Measurements from ENCODE around the gene SMARCD1.

SMARCD1 gene

DNA sequence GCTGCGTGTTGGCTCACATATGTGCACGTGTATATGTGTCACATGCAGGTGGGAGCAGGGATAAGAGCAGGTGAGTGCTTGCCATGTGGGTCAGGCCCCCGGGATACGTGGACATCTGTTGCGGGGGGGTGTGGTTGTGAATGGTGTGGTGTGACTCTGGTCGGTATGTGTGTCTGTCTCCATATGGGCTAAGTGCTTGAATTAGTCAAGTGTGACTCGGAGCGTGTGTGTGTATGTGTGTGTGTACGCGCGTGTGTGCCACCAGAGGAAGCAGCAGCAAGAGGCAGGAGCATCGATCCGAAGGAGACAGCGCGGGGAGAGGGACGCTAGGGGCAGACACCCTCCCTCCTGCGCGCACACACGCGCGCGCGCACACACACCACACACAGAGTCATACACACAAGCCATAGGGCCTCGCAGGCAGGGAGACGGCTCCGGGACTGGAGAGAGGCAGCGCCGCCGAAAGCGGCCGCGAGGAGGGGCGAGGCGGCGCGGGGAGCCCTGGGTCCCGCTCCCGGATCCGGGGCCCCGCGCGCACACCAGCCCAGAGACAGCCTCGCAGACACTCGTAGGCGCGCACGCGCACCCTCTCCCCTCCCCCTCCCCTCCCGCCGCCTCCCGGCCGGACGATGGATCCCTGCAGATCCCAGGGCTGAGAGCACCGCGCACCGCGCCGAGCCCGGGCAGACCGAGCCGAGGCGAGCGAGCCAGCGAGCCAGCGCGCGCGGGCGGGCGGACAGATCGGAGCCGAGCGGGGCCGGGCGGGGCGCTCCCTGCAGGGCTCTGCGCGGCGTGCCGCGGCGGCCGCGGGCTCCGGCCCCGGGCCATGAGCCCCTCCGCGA is 27.9 kb upstream of the SMARCD1 start, which contains the start of gene ASIC1:
ASIC1 (plus strand) TSS at position 597 of the 842 bp plus-strand sequence. CDS start 1,171 bp downstream, outside the sequence.
- peak; percentile 9 to 71 (median 39) for DNase-seq

DNA sequence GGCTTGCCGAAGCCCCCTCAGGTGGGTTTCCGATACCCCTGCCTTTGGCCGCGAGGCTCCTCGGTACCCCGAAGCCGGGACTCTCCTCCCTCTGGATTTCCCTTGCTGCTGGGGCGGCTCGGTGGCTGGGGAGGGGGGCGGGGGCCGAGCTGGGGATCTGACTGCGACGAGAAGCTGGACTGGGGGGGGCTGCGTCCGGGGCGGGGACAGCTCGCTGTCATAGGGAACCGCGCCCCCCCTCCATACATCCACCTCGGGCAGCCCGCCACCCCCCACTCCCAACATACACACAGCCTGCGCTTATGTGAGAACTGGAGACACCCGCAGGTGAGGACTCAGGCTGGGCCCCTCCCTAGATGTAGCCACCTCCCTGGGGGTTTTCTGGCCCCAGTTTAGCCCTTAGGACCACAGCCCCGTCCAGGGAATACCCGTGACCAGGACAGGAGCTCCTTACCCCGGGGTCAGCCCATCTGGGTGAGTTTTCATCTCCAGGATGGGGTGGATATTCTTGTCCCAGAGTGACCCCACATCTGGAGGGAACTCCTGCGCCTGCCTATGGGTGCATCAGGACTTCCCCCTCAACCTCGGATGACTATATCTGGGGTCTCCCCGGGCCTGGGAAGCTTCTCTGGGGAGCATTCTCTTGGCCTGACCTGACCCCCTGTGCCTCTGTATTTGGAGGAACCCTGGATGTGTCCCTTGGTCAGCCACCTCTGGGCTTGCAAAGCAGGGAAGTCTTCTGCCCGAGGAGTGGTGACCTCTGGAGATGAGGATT is 27.1 kb upstream of the SMARCD1 start:
- peak in 2 of 6 experiments; percentile 18 to 21 for DNase-seq

DNA sequence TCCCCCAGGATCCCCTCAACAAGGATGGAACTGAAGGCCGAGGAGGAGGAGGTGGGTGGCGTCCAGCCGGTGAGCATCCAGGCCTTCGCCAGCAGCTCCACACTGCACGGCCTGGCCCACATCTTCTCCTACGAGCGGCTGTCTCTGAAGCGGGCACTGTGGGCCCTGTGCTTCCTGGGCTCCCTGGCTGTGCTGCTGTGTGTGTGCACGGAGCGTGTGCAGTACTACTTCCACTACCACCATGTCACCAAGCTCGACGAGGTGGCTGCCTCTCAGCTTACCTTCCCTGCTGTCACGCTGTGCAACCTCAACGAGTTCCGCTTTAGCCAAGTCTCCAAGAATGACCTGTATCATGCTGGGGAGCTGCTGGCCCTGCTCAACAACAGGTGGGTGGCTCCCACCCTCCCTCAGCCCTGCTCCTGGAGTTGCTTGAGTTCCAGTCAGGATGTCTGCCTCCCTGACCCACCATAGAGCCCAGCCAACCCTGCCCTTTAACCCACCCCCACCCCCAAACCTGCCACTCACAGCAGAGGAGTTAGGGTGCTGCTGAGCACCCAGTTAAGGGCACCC is 26.3 kb upstream of the SMARCD1 start:
- peak in 1 of 6 experiments; percentile 40 for DNase-seq

DNA sequence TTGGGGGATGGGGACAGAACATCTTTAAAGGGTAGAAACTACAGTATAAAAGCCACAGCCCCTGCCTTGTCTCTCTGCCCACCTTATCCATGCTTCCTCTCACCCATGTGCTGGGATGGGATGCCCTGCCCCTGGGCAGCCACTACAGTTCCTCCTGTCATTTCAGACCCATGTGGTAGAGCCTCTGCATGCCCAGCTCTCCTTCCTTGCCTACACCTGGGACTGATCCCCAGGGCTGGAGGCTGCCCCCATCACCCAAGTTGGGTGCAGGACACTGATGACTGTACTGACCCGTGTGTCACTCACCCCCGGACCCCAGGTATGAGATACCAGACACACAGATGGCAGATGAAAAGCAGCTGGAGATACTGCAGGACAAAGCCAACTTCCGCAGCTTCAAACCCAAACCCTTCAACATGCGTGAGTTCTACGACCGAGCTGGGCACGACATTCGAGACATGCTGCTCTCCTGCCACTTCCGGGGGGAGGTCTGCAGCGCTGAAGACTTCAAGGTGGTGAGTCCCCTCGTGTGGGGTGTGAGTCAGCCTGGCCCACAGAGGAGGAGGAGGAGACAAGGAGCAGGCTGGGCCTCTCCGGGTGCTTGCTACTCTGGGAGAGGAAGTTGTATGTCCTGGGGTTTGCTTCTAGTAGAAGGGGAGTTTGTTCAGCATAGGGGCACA is 25.6 kb upstream of the SMARCD1 start:
- DNase-seq, result peak in 5 of 6 experiments; percentile 9 to 48 (median 32)

DNA sequence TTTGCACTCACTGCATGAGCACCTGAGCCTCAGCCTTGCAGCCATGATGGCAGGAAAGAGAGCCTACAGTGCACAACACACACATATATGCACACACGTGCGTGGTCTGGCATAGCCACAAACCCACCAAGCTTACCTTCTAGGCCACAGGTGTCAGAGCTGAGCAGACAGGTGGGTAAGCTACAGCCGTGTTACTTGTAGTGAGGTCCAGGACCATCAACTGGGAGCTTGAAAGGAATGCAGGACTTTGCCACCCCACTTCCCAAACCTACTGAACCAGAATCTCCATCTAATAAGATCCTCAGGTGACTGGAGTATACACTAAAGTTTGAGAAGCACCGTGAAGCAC is 25.0 kb upstream of the SMARCD1 start:
- DNase-seq, result no peak

DNA sequence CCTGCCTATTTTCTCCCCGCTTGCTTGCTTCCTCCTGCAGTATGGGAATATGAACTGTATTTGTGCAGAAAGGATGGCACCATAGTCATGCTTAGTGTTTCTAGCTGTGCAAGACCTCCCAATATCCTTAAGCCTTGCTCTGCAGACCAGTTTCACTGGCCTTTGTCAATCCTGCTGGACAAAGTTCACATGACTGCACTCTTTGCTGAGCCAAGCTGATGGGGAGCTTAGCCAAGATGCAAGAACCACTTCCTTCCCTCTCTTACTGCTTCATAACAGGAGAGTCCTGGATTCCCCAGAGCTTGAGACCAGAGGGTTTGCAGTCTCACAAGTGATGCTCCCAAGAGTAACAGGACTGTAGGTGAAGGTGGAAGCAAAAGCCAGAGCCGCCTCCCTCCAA is 24.0 kb upstream of the SMARCD1 start:
- no peak for DNase-seq

DNA sequence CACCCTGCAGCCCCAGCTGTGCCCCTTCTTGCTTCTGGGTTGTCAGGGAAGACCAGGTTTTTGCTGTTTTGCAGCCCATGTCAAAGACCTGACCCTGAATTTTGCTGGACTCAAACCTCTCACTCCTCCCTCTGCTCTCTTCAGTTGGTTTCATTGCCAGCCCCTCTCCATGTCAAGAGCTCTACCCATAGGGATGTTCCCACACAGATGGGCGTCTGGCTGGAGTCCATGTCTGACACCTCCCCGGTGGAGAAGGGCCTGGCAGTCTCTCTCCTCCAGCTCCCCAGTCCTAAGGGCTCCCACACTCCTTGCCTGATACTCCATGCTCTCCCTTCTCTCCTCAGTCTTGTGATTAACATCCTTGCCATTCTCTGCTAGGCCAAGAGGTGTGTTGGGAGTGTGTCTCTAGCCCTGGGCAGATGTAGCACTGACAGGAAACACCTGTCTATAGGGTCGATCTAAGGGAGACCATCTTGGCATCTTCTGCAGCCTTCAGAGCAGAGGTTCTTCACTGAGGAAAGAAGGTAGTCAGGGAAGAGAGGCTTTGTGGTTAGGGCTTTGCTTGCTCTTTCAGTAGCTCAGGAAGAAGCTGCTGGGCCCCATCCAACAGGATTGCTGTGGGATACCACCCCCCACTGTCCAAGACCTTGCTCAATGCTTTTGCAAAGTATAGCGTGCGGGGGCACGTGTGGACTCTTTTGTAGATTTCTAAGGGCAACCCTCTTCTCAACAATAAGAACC is 23.0 kb upstream of the SMARCD1 start:
- DNase-seq, result no peak

DNA sequence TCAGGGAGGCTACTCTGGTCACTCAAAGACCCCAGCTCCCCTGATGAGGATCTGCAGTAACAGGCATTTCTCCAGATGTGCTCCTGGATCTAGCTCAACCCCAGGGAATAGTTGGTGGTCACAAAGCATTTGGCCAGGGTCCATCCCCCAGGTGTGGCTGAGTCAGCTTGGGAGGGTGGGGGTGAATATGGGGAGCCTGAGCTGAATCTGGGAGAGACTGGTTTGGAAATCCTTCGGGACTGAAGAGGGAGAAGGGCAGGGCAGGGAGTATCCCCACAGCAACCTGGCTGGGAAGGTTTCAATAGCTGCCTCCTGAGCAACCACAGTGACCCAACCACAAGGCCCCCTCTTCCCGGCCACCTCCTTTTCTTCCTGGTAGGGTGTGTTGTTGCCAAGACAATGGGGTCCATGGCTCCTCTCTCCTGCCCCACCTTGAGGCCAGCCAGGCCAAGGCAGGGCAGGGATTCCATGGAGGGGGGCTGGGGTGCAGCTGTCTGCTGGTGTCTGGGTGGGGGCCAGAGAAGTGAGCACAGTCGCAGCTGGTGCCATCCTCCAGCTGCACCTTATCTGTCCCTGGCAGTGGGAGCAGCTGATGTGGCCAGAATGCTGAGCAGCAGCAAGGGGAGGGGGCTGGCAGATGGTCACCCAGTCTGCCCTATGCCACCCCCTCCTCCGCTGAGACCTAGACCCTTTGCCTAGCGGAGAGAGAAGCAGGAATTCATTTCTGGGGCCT is 22.2 kb upstream of the SMARCD1 start:
- DNase-seq, result no peak

DNA sequence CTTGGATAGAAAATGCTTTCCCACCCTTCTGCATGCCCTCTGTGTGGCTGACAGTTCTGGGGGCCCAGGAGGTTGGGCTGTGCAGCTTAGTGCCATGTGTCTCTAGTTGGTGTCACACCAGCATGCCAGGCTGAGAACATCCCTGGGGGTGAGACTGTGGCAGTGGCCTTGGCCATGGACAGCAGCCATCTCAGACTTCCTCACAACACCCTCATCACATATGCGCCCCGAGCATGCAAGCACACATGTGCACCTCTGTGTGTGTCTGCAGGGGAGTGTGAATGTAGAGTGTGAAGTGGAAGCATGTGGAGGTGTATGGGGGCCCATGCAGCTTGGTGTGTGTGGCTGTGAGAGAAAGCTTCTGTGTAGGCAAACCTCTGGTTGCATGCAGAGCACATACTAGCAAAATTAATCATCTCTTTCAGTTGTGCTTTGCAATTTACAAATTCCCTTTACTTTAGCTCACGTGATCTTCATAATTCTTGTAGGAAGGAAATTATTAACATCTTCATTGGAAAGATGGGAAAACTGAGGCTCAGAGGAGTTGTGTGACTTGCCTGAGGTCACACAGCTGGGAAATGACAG is 19.3 kb upstream of the SMARCD1 start:
- no peak for DNase-seq

DNA sequence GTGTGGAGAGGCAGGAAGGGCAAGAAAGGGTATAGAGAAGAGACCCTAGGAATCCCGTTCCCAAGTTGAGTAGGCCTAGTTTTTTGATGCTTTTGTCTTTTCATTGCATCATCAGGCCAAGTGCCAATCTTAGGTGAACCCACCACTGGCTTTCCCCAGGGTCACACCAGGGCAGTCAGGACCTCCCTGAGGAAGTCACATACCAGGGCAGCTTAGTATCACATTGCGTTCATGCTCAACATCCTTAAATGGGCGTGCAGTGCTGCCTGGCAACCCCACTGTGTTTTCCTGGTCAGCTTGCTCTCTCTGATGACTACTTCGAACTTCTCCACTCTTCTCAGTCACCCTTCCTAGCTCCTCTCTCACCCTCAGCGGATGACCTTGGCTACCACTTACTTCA is 18.7 kb upstream of the SMARCD1 start:
- no peak for DNase-seq

DNA sequence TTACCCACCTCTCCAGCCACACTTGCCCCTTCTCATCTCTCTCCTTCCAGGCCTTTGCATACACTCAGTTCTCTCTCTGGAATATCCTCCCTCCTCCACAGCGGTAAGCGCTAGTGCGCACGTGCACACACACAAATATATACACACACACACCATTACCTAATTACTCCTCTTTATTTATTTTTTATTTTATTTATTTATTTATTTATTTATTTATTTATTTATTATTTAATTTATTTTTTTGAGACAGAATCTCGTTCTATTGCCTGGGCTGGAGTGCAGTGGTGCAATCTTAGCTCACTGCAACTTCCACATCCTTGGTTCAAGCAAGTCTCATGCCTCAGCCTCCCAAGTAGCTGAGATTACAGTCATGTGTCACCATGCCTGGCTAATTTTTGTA is 16.1 kb upstream of the SMARCD1 start:
- no peak for DNase-seq

DNA sequence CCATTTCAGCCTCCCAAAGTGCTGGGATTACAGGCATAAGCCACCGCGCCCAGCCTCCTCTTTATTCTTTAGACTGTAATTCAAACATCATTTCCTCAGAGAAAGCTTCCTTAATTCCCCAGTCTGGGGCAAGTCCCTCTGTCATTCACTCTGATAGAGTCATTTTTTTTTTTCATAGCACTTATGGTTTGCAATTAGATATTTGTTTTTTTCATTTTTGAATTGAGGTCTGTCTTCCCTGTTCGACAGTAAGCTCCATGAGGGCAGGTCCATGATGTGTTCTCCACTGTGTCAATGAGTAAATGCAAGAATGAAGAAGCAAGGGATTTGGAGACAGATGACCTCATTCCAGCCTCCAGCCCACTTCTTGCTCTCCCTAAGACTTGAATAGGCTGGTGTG is 15.6 kb upstream of the SMARCD1 start:
- DNase-seq, result no peak

DNA sequence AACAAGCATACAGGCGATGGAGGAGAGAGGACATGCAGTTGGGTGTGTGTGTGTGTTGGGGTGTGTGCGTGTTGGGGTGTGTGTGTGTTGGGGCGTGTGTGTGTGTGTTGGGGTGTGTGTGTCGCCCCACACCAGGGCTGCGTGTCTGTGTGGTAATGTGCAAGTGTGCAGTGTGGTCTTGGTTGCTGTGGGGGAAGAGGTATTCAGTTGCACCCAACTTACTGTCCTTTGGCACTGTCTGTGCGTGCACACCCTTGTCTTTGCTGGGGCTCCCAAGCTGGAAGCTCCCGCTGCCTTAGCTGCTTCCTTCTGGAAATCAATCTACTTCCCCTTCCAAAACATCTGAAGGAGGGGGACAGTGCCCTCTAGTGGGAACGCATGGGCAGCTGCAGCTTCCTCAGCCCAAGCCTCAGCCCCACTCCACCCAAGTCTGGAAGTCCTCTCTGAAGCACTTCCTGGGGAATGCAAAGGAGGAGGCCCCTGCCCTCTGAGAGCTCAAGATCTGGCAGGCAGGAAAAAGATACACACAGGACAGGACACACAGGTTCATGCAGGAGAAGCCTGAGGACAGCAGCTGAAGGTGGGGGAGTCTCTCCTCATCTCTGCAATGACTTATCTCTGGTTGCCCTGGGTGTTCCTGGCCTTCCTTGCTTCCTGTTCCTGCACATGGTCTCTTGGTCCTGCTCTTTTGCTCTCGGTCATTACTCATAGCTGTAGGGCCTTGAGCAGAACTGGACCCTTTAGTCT is 14.7 kb upstream of the SMARCD1 start:
- peak in 5 of 6 experiments; percentile 11 to 67 (median 56) for DNase-seq

DNA sequence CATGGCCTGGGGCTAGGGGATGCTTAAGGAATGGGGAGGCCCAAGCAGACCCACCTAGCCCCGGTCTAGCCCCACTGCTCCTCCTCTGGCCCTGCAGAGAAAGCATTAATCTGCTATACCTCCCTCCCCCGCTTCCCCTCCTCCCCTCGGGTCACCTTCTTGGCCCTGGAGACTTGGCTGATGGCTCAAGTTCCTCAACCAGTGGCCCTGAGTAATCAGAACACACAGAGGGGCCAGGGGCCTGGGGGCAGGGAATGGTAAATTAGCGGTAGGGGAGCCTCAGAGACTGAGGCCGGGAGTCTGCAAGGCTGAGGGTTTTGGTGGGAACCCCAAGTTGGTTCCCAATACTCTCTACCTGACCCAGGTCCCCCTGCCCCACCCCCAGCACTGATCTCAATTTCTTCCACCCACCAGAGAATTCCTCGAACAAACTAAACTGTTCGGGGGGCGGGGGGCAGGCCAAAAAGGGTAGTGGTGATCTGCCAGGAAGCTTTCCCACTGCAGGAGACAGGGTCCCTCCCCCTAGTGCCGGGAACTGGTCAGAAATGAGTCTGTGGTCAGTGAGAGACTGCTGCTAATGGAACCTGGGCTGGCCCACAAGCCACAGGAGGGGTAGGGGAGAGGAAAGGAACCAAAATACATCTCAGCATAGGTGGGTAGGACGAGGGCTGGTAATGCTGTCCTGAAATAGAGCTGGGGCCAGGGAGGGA is 12.8 kb upstream of the SMARCD1 start:
- DNase-seq, result no peak

DNA sequence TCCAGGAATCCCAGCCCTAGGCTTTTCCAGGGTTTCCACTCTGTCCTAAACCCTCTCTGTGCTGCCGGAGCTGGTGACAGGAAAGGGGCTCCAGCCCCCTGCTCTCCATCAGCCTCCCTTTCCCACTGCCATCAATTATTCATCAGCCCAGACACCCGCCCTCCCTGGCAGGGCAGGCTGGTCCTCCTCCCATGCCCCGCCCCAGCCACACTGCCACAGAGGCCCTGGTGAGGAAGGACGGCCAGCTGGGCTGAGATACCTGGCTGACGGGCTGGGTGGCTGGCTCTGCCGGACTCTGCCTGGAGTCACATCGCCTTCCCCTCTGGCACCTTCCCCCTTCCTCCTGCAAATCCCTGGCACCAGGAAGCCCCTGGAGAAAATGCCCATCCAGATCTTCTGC is 11.9 kb upstream of the SMARCD1 start:
- no peak for DNase-seq

DNA sequence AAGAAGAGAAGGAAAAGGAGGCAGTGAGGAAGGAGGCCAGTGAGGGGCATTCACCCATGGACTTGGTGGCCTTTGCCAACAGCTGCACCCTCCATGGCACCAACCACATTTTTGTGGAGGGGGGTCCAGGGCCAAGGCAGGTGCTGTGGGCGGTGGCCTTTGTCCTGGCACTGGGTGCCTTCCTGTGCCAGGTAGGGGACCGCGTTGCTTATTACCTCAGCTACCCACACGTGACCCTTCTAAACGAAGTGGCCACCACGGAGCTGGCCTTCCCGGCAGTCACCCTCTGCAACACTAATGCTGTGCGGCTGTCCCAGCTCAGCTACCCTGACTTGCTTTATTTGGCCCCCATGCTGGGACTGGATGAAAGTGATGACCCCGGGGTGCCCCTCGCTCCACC is 11.4 kb upstream of the SMARCD1 start:
- DNase-seq, result no peak

DNA sequence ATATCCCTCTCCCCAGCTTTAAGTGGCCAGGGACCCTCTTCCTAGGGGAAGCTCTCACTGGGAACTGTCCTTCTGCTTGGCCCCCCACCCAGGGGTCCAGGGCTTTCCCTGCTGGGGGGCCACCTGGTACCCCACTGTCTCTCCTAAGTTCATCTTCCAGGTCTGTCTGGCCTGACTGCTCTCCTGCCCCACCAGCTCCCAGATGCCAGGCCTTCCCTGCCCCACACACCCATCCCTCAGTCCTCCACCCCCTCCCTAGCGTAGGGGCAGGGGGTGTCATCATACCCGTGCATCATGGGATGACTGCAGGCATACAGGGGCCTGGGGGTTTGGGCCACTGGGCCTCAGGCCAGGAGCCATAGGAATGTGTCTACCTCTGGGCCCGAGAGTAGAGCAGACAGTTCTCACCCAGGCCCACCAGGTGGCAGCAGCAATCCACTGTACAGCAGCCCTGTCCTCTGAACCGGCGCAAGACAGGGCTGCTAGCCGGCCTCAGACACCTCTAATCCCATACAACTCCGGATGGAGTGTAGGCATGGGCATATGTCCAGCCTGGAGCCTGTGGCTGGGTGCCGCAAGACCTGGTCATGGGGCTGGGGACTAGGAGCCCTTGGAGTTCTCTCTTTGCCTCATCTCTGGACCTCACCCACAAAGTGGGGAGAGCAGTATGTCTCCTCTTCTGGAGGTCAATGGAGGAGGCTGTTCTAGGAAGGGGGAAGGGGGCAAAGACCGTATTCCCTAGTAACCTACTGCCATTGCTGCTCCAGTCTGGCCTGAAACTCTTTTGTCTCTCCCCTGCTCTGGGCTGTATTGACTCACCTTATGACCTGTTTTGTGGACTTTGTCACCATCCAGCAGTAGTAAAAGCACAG is 10.0 kb upstream of the SMARCD1 start:
- DNase-seq, result peak; percentile 50 to 77 (median 70)

DNA sequence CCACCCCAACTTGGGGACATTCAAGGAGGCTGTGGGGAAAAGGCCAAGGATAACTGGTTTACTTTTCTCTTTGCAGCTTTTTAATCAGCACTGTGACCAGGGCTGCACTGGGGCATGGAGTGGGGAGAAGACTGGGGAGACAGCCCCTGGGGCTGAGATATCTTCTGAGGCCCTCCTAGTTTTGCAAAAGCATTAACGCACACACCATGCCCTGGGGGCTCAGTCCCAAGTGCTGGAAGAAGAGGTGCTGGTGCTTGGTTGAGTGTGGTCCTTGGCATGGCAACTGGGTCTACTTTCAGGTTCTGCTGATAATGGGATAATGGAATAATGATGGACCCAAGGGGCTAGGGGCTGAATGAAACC is 9.4 kb upstream of the SMARCD1 start:
- no peak for DNase-seq

DNA sequence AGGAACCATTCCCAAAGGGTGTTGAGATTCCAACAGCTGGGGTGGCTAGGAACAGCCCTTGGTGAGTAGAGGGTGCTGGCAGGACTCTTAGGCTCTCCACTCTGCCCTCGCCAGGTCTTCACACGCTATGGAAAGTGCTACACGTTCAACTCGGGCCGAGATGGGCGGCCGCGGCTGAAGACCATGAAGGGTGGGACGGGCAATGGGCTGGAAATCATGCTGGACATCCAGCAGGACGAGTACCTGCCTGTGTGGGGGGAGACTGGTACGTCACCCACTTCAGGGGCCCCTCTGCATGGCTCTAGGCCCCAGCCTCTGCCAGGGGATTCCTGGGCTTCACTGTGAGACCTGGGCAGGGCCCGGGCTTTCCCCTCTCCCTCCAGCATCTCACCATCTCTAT is 8.0 kb upstream of the SMARCD1 start:
- DNase-seq, result no peak

All from stimulated activated naive CD4-positive, alpha-beta T cell (primary cell).